ENCODE data around the gene TNFAIP2. TPM values are rescaled to one million over a fixed set of nuclear protein-coding genes. Genes with fewer than 3 reads are reported as not detected.

Gene TNFAIP2
- total RNA-seq, 4 donors from 2014 or later: 25.1 to 76.3 (median 52.7) TPM

- DNase-seq: no peak
Measured at GRCh38 chr14:103177376-103177775, 54.1 kb downstream of the TNFAIP2 start.

DNA sequence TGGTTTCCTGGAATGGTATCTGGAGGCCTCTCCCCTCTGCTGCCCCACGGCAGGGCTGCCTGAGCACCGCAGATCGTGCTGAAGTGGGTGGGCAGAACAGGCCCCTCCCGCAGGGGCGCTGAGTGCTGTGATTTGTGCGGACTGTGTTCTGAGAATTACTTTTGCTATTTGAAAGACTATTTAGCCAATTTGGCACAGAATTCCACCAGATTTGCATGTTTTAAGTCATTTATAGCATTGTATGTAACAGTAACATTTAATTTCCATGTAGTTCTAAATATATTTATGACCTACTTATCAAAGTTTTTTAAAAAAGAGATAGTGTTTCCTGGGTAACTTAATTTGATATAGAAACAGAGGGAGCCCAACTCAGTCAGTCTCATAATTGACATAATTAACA is 55.3 kb downstream of the TNFAIP2 start:
- TF ChIP-seq POLR2AphosphoS5 (IDR thresholded peaks at IDR 0.05): no peak
- TF ChIP-seq, protein P1, sequence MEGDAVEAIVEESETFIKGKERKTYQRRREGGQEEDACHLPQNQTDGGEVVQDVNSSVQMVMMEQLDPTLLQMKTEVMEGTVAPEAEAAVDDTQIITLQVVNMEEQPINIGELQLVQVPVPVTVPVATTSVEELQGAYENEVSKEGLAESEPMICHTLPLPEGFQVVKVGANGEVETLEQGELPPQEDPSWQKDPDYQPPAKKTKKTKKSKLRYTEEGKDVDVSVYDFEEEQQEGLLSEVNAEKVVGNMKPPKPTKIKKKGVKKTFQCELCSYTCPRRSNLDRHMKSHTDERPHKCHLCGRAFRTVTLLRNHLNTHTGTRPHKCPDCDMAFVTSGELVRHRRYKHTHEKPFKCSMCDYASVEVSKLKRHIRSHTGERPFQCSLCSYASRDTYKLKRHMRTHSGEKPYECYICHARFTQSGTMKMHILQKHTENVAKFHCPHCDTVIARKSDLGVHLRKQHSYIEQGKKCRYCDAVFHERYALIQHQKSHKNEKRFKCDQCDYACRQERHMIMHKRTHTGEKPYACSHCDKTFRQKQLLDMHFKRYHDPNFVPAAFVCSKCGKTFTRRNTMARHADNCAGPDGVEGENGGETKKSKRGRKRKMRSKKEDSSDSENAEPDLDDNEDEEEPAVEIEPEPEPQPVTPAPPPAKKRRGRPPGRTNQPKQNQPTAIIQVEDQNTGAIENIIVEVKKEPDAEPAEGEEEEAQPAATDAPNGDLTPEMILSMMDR (IDR thresholded peaks at IDR 0.05): no peak
- no peak for TF ChIP-seq EP300 (IDR thresholded peaks at IDR 0.05; ENCODE audit: low read depth)
- TF ChIP-seq POLR2A (IDR thresholded peaks at IDR 0.05): no peak
- H3K9me3 ChIP-seq: peaks cover 0 to 4% of the 10 kb centered on the region in 2 donors
- no peak overlapping the region for H3K27ac ChIP-seq
- H3K4me3 ChIP-seq: no peak overlapping the region
- no peaks in the 10 kb centered on the region for H3K4me1 ChIP-seq
- no peaks in the 10 kb centered on the region for H3K36me3 ChIP-seq
- WGBS, 2 donors (ENCODE audit: low coverage in 1 of 2): 76% methylated on average over 6 of the region's 6 CpGs; no CpG with 5 or more reads in 1 of the 2 donors
- intact Hi-C loops (cut with DNase I; ENCODE audit: low total_unique reads) (no loop called here), in situ Hi-C loops (cut with MboI; ENCODE audit: low pct_ligation_motif_present in 1 of 4, low pct_unique_long_range_greater_than_20kb in 1 of 4, low sequenced_read_pairs in 3 of 4) (loop anchor here in 1 of 4 donors (25.0 kb wide), 1 partner anchor 109 kb away; no protein-coding TSS in a partner anchor)
- H3K27me3 ChIP-seq: no peaks in the 10 kb centered on the region
- no peak for DNase-seq

More at GRCh38 chr14:103177376-103177775, 54.1 kb downstream of the TNFAIP2 start:
- Histone ChIP-seq H3K27me3 (no peaks in the 10 kb centered on the region), H3K4me3 (no peak overlapping the region), H3K4me1 (no peaks in the 10 kb centered on the region), H3K36me3 (no peaks in the 10 kb centered on the region), H3K27ac (no peak overlapping the region), H3K9me3 (peaks cover 0 to 4% of the 10 kb centered on the region in 2 donors)
- in situ Hi-C loops (cut with MboI; ENCODE audit: low pct_ligation_motif_present in 1 of 4, low pct_unique_long_range_greater_than_20kb in 1 of 4, low sequenced_read_pairs in 3 of 4) (loop anchor here in 1 of 4 donors (25.0 kb wide), 1 partner anchor 110 kb away; no protein-coding TSS in a partner anchor), intact Hi-C loops (cut with DNase I; ENCODE audit: low total_unique reads) (no loop called here)
- 86% methylated on average over 7 of the region's 7 CpGs; no CpG with 5 or more reads in 1 of the 2 donors for WGBS, 2 donors (ENCODE audit: low coverage in 1 of 2)
- TF ChIP-seq POLR2A (IDR thresholded peaks at IDR 0.05) (no peak), POLR2AphosphoS5 (IDR thresholded peaks at IDR 0.05) (no peak), EP300 (IDR thresholded peaks at IDR 0.05; ENCODE audit: low read depth) (no peak)
- TF ChIP-seq, protein P1 (IDR thresholded peaks at IDR 0.05): no peak

DNA sequence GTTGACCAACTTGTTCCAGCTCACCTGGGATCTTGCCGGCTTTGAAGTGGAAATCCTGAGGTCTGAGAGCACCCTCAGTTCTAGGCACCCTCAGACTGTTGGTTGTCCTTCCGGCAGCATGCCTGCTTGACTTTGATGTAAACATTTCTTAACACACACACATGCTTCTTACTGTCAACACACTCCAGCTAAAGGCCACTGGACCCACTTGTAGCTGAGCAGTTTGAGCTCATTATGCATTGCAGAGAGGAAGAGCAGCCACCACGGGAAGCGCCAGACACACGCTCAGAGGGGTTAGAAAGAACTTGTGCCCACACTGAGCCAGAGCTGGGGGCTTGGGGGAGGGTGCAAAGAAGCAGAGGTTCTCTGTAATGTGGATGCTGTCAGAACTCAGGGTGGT is 55.8 kb downstream of the TNFAIP2 start:
- H3K9me3 ChIP-seq: peaks cover 0 to under 1% of the 10 kb centered on the region in 2 donors
- 59 to 63% methylated on average over 2 to 5 of the region's 5 CpGs for WGBS, 2 donors (ENCODE audit: low coverage in 1 of 2)
- no peaks in the 10 kb centered on the region for H3K4me1 ChIP-seq
- intact Hi-C loops (cut with DNase I; ENCODE audit: low total_unique reads) (no loop called here), in situ Hi-C loops (cut with MboI; ENCODE audit: low pct_ligation_motif_present in 1 of 4, low pct_unique_long_range_greater_than_20kb in 1 of 4, low sequenced_read_pairs in 3 of 4) (loop anchor here in 1 of 4 donors (25.0 kb wide), 1 partner anchor 108 kb away; no protein-coding TSS in a partner anchor)
- no peak overlapping the region for H3K27ac ChIP-seq
- no peaks in the 10 kb centered on the region for H3K27me3 ChIP-seq
- no peak overlapping the region for H3K4me3 ChIP-seq
- H3K36me3 ChIP-seq: no peaks in the 10 kb centered on the region
- no peak for DNase-seq
- TF ChIP-seq, protein P1 (IDR thresholded peaks at IDR 0.05): no peak
- TF ChIP-seq POLR2A (IDR thresholded peaks at IDR 0.05) (no peak), POLR2AphosphoS5 (IDR thresholded peaks at IDR 0.05) (no peak), EP300 (IDR thresholded peaks at IDR 0.05; ENCODE audit: low read depth) (no peak)

- Histone ChIP-seq H3K36me3 (no peaks in the 10 kb centered on the region), H3K4me3 (no peak overlapping the region), H3K27ac (no peak overlapping the region), H3K4me1 (no peaks in the 10 kb centered on the region), H3K27me3 (no peaks in the 10 kb centered on the region), H3K9me3 (no peaks in the 10 kb centered on the region)
- no peak for DNase-seq
- intact Hi-C loops (cut with DNase I; ENCODE audit: low total_unique reads): no loop called here
- 80 to 90% methylated on average over 2 to 5 of the region's 5 CpGs for WGBS, 2 donors (ENCODE audit: low coverage in 1 of 2)
- in situ Hi-C loops (cut with MboI; ENCODE audit: low pct_ligation_motif_present in 1 of 4, low pct_unique_long_range_greater_than_20kb in 1 of 4, low sequenced_read_pairs in 3 of 4): loop anchor here in 1 of 4 donors (25.0 kb wide), 1 partner anchor 107 kb away; no protein-coding TSS in a partner anchor
- TF ChIP-seq POLR2AphosphoS5 (IDR thresholded peaks at IDR 0.05) (no peak), POLR2A (IDR thresholded peaks at IDR 0.05) (no peak)
- TF ChIP-seq, protein P1 (IDR thresholded peaks at IDR 0.05): no peak
Measured at GRCh38 chr14:103180331-103180730, 57.1 kb downstream of the TNFAIP2 start.

Measured in transverse colon (tissue), 4 donors.